ENCODE data around the gene MAPKAPK2. TPM values are rescaled to one million over a fixed set of nuclear protein-coding genes. Genes with fewer than 3 reads are reported as not detected.
"Not testable (repeated sequence)": the region's sequence is repeated elsewhere in the genome, so short reads cannot be mapped to it uniquely, and the experiment has no call there.

The MAPKAPK2 gene
- total RNA-seq, 2 donors from 2014 or later: 101 to 102 TPM

DNA sequence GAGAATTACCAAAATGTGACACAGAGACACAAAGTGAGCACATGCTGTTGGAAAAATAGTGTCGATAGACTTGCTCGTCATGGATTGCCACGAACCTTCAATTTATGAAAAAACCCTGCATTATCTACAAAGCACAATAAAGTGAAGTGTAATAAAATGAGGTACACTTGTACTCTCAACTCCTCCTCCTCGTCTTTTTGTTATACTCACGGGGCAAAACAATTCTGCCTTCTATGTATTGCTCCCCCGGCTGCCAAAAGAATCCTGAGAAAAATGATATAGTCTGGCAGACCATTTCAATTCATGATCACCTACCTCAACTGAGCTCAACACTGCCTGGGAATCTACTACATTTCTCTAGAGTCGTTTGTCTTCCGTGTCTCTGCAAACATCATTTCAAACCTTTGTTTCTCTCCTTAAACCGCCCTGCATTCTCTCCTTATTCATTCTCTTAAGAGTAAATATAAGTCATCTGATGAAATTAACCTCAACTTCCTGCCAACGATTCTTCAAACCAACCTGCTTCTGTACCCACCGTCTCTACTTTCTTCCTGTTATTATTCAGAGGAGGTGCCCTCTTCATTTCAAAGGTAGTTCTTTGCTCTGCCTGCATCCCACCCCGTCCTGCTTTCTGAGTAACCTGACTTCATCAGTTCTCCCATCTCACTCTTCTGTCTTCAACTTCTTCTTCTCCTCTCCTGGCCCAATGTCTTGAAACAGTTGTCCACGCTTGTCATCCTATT, 73.0 kb downstream of the MAPKAPK2 start:
- peak; percentile 49 to 60 for DNase-seq
- no peak overlapping the region for H3K4me3 Mint-ChIP-seq
- peak; percentile 93 to 94 for ATAC-seq (replicated peaks in 1 of 2)

DNA sequence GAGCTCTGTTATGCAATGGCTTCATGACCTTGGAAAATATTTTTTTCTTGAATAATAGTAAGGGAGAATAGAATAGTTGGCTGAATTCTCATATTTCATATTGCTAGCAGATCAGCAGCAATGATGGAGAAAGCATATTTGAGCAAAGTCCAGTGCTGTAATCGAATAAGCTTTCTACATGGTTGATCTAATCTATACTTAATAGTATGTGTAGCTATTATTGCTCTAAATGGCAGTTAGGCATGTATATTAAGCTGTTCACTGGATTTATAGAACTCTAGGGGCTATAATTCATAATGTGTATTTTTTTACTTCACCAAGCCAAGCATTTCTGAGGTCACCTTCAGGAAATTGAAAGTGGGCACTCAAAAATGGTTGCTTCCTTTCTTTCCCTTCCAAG, 75.9 kb downstream of the MAPKAPK2 start:
- Mint-ChIP-seq H3K4me1 (ENCODE audit: low read depth) (peaks cover 31% of the 10 kb centered on the region), H3K27me3 (ENCODE audit: low read depth) (peaks cover 15% of the 10 kb centered on the region)

More for the DNA sequence above, 73.0 kb downstream of the MAPKAPK2 start:
- H3K9me3 Mint-ChIP-seq: peaks cover 0 to 2% of the 10 kb centered on the region in 2 donors
- peaks cover 0 to 3% of the 10 kb centered on the region in 2 donors for H3K36me3 Mint-ChIP-seq (ENCODE audit: insufficient read depth in 2 of 2)
- H3K27ac Mint-ChIP-seq: no peak overlapping the region
- peaks cover 29% of the 10 kb centered on the region for H3K4me1 Mint-ChIP-seq (ENCODE audit: low read depth)
- H3K27me3 Mint-ChIP-seq (ENCODE audit: low read depth): no peaks in the 10 kb centered on the region

DNA sequence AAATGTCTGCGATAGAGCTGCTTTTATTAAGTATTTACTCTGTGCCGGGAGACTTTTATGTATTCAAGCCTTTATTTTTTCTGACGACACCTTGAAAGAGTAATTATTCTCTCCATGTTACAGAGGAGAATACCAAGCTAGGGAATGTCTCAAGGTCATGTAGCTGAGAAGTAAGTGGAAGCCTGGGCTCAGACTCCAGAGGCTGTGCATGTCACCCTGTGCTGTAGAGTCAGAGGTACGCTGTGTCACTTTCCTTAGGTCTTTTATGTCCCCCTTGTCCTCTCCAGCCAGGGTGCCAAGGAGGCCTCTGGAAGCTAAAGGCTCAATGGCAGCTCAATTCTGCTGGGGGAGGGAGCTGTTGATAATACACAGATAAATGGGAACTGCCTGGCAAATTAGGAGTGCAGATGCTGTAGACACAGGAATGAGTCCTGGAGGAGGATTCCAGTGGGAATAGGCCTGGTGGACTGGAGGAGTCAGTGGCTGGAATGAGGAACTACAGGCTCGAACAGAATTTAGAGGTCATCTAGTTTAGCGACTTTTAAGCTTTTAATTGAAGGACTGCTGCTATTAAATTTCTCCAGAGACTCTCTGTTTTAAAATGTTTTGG, 76.6 kb downstream of the MAPKAPK2 start:
- Mint-ChIP-seq H3K27me3 (ENCODE audit: low read depth) (peaks cover 15% of the 10 kb centered on the region), H3K36me3 (ENCODE audit: insufficient read depth in 2 of 2) (peaks cover 0 to 5% of the 10 kb centered on the region in 2 donors), H3K9me3 (peaks cover 2% of the 10 kb centered on the region in 2 donors), H3K27ac (no peak overlapping the region), H3K4me3 (no peak overlapping the region), H3K4me1 (ENCODE audit: low read depth) (peaks cover 35% of the 10 kb centered on the region)
- ATAC-seq (replicated peaks in 1 of 2): no peak
- no peak for DNase-seq

More for the DNA sequence above, 75.9 kb downstream of the MAPKAPK2 start:
- Mint-ChIP-seq H3K36me3 (ENCODE audit: insufficient read depth in 2 of 2) (peaks cover 0 to 5% of the 10 kb centered on the region in 2 donors), H3K4me3 (no peak overlapping the region), H3K9me3 (peaks cover 2% of the 10 kb centered on the region in 2 donors), H3K27ac (no peak overlapping the region)
- ATAC-seq (replicated peaks in 1 of 2): no peak
- DNase-seq: no peak

DNA sequence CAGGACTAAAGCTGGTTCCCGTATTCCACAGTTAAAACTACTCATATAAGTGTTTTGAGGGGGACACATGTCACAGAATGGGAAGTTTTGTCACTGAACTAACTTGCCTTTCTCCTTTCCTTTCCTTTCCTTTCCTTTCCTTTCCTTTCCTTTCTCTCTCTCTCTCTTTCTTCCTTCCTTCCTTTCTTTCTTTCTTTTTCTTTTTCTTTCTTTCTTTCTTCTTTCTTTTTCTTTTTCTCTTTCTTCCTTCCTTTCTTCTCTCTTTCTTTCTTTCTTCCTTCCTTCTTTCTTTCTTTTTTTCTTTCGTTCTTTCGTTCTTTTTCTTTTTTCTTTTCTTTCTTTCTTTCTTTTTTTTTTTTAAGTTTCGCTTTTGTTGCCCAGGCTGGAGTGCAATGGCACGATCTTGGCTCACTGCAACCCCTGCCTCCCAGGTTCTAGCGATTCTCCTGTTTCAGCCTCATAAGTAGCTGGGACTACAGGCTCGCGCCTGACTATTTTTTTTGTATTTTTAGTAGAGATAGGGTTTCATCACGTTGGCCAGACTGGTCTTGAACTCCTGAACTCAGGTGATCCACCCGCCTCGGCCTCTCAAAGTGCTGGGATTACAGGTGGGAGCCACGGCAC, 78.1 kb downstream of the MAPKAPK2 start:
- ATAC-seq (replicated peaks in 1 of 2); H3K9me3 Mint-ChIP-seq; H3K36me3 Mint-ChIP-seq (ENCODE audit: insufficient read depth in 2 of 2); H3K4me3 Mint-ChIP-seq; DNase-seq: not testable (repeated sequence)
- H3K27me3 Mint-ChIP-seq (ENCODE audit: low read depth): peaks cover 15% of the 10 kb centered on the region
- peak overlapping the region; percentile 64 for H3K27ac Mint-ChIP-seq
- peaks cover 46% of the 10 kb centered on the region for H3K4me1 Mint-ChIP-seq (ENCODE audit: low read depth)

DNA sequence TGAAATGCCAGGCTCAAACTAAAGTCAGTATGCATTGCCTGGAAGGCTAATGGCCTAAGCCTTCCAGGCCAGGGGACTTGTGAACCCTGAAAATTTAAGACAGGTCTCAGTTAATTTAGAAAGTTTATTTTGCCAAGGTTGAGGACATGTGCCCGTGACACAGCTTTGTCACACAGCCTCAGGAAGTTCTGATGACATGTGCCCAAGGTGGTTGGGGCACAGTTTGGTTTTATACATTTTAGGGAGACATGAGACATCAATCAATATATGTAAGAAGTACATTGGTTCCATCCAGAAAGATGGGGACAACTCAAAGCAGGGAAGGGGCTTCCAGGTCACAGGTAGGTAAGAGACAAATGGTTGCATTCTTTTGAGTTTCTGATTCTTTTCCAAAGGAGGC, 81.1 kb downstream of the MAPKAPK2 start:
- H3K27ac Mint-ChIP-seq; ATAC-seq (replicated peaks in 1 of 2); H3K9me3 Mint-ChIP-seq; H3K36me3 Mint-ChIP-seq (ENCODE audit: insufficient read depth in 2 of 2); DNase-seq: not testable (repeated sequence)
- Mint-ChIP-seq H3K4me1 (ENCODE audit: low read depth) (peaks cover 75% of the 10 kb centered on the region), H3K4me3 (peak overlapping the region; percentile 11 to 68), H3K27me3 (ENCODE audit: low read depth) (peaks cover 24% of the 10 kb centered on the region)

DNA sequence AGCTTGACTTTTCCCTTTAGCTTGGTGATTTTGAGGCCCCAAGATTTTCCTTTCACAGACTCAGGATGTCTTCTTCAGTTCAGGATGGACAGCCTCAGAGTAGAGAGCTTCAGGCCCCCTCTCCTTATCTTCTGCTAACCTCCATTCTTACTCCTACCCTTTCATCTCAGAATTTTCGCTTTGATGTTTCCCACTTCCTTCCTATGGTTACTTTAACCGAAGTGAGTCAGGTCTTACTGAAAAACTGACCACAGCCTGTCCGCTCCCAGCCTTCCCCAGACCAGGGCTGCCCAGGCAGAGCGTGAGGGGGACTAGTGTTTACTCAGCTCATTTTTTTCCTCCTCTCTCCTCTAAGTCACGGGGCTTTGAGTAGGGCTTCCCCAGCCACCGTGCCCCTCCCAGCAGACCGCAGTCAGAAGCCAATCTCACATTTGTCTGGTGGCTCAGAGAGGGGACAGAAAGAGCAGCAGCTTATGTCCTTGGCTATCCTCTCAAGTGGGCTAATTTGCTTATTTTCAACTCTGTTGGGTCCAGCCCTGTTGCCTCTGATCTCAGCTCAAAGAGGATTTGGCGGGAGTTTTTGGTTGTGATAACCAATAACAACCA, 81.6 kb downstream of the MAPKAPK2 start:
- Mint-ChIP-seq H3K27me3 (ENCODE audit: low read depth) (peaks cover 30% of the 10 kb centered on the region), H3K27ac (peak overlapping the region; percentile 87), H3K36me3 (ENCODE audit: insufficient read depth in 2 of 2) (peaks cover 0 to 5% of the 10 kb centered on the region in 2 donors), H3K4me3 (peak overlapping the region; percentile 54 to 68), H3K4me1 (ENCODE audit: low read depth) (peaks cover 81% of the 10 kb centered on the region), H3K9me3 (peaks cover 2% of the 10 kb centered on the region in 2 donors)
- ATAC-seq (replicated peaks in 1 of 2) (peak; percentile 80 to 82), DNase-seq (peak; percentile 82 to 83)

DNA sequence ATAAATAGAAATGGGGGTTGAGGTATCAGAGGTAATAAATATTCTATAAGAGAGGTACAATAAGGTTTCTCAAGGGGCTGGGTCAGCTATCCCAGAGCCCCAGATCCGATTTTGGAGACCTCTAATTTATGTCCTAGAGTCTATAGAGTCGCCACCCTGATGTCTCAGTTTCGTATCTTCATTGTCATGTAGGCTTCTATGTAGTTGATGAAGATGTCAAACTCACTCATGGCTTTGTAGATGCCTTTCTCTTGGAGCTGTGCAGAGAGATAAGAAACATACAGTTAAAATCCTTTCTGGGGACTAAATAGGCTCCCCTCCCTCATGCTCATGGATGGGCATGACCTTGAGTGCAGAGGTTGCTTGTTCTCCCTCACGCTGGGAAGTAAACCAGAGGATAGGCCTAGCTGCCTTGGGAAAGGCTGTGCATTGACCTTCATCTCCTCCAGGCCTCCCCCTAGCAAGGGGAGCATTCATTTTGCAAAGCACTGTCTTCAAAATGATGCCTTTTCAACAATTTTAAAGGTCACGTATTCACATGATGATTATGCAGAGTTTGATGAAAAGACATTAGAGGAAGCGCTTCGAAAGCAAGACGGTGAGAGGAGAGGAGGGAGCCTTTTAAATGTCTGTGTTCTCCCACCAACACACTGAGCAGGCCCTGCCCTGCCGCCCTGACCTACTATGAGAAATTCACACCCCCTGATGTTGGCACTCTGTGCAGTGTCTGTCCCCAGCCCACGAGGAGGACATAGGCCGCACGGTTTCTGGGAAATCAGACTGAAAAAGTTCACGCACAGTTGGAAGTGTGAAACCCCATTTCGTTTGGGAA, 84.0 kb downstream of the MAPKAPK2 start:
- no peak for ATAC-seq (replicated peaks in 1 of 2)

DNA sequence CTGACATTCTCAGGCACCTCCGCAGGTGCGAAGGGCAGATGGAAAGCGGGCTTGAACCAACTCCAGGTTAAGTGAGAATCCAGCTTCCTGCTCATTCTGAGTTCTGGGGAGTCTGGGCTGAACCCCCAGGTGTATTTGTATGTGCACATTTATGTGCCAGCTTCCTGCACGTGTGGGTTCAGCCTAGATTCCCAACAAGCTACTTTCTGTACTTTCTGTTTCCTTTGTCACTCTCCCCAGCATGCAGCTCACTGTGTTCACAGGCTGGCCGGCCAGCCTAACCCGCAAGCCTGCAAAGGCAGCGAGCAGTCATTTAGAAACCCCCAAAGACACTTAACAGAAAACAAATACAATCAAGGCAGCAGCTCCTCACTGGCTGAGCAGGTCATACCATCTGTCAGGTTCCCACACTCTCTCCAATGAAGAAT, 84.6 kb downstream of the MAPKAPK2 start:
- peaks cover 97% of the 10 kb centered on the region for H3K4me1 Mint-ChIP-seq (ENCODE audit: low read depth)
- H3K27ac Mint-ChIP-seq: no peak overlapping the region
- H3K27me3 Mint-ChIP-seq (ENCODE audit: low read depth): peaks cover 40% of the 10 kb centered on the region
- H3K4me3 Mint-ChIP-seq: peak overlapping the region; percentile 46 to 60
- ATAC-seq (replicated peaks in 1 of 2) (peak; percentile 83), DNase-seq (peak; percentile 79 to 84)
- no peaks in the 10 kb centered on the region for H3K9me3 Mint-ChIP-seq
- H3K36me3 Mint-ChIP-seq (ENCODE audit: insufficient read depth in 2 of 2): peaks cover 0 to 1% of the 10 kb centered on the region in 2 donors

More for the DNA sequence above, 84.0 kb downstream of the MAPKAPK2 start:
- H3K9me3 Mint-ChIP-seq: no peaks in the 10 kb centered on the region
- peak overlapping the region; percentile 46 to 60 for H3K4me3 Mint-ChIP-seq
- peaks cover 0 to 5% of the 10 kb centered on the region in 2 donors for H3K36me3 Mint-ChIP-seq (ENCODE audit: insufficient read depth in 2 of 2)
- H3K27ac Mint-ChIP-seq: no peak overlapping the region
- DNase-seq: no peak
- H3K27me3 Mint-ChIP-seq (ENCODE audit: low read depth): peaks cover 39% of the 10 kb centered on the region
- H3K4me1 Mint-ChIP-seq (ENCODE audit: low read depth): peaks cover 97% of the 10 kb centered on the region

DNA sequence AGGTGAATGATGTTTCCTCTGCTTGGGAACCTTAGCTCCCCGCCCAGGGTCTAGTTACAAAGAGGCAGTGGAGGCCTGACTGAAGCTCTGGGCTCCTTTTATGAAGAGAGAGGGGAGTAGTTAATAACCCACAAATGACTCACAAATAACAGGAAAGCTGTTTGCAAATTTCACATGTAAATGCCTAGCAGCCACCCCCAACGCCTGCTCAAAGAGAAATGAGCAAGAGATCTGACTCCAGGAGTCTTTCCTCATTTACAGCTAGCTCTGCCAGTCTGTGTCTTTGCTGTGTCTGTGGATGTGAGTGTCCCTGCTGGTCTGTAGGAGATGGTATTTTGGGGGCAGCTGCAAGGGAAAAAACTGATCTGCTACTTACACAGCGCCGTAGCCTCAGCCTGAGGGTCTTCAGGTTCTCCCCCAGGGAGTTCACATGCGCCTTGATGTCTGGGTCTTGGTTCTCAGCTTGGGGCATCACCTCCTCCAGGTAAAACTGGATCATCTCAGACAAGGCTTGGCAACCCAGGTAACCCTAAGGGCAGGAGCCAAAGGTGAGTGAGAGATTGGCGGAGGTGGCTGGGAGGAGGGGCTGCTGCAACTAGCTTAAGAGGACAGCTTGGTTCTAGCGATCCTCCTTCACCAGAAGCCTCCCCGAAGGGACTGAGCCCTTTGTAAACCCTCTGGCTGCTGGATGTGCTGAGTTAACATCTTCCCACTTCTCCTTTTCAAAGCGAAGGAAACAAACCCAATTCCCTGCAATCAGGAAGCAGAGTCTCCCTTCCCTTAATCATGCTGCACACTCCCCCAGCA, 86.0 kb downstream of the MAPKAPK2 start, which contains the start of gene IL19:
Gene IL19, plus strand, starts transcription at position 243 of the 807 bp plus-strand sequence. CDS start 65,890 bp downstream, outside the sequence.
- Mint-ChIP-seq H3K27ac (no peak within 1 kb of the TSS), H3K27me3 (ENCODE audit: low read depth) (peaks cover 40% of the 10 kb centered on the region), H3K36me3 (ENCODE audit: insufficient read depth in 2 of 2) (no peaks in the 10 kb centered on the region), H3K4me1 (ENCODE audit: low read depth) (peaks cover 84% of the 10 kb centered on the region), H3K4me3 (peak within 1 kb of the TSS; percentile 46 to 60), H3K9me3 (no peaks in the 10 kb centered on the region)
- DNase-seq (no peak), ATAC-seq (replicated peaks in 1 of 2) (no peak)

DNA sequence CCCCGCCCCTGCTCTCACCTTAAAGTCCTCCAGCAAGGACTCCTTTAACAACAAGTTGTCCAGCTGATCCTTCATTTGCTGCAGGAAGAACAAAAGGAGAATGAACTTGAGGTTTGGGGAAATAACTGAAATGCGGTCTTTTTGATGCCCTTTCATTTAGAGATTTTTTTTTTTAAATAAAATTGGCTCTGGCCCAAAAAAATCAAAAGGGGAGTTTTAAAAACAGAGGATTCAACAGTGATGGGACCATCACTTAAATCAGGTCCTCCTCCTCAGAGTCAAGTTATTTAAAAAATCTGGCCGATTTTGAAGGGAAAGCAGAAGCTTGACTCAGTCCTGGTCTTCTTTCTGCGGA, 86.6 kb downstream of the MAPKAPK2 start:
- ATAC-seq (replicated peaks in 1 of 2) (no peak), DNase-seq (no peak)
- Mint-ChIP-seq H3K4me3 (peak overlapping the region; percentile 44 to 60), H3K4me1 (ENCODE audit: low read depth) (peaks cover 78% of the 10 kb centered on the region), H3K27me3 (ENCODE audit: low read depth) (peaks cover 40% of the 10 kb centered on the region), H3K9me3 (no peaks in the 10 kb centered on the region), H3K27ac (no peak overlapping the region), H3K36me3 (ENCODE audit: insufficient read depth in 2 of 2) (no peaks in the 10 kb centered on the region)

DNA sequence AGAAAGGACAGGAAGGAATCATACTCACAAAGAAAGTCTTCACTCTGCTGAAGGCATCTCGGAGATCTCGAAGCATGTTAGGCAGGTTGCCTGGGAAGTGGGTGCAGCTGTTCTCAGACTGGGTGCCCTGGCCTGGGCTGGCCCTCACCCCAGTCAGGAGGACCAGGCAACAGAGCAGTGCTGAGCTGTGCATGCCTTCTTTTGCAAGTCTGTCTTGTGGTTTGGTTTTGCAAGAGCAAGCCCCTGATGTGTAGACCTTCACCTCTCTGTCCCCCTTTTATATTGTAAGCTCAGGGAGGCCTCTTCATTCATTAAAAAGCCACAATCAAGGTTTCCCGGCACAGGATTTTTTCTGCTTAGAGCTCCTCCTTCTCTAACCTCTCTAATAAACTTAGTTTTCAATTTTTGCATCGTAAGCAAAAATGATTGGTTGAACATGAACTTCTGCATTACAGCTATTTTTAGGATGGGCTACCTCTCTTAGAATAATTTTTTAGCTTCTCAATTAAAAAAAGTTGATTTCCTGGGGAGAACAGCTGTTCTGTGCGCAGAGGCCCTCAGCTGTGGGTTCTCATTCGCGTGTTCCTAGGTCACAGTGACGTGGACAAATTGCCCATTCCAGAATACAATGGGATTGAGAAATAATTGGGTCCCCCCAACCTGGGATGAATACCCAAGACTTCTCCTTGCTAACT, 87.7 kb downstream of the MAPKAPK2 start, which contains the start of gene IL10:
Gene IL10, minus strand, starts transcription at position 252 of the 695 bp plus-strand sequence. Its CDS starts 59 bp downstream, at position 193.
- Mint-ChIP-seq H3K9me3 (no peaks in the 10 kb centered on the region), H3K4me1 (ENCODE audit: low read depth) (peaks cover 67% of the 10 kb centered on the region), H3K27ac (no peak within 1 kb of the TSS), H3K27me3 (ENCODE audit: low read depth) (peaks cover 40% of the 10 kb centered on the region), H3K4me3 (peak within 1 kb of the TSS; percentile 44 to 60), H3K36me3 (ENCODE audit: insufficient read depth in 2 of 2) (no peaks in the 10 kb centered on the region)
- DNase-seq (no peak), ATAC-seq (replicated peaks in 1 of 2) (no peak)

All from activated T-cell treated with anti-CD3 and anti-CD28 coated beads, Interleukin-2, amount 50 U/mL, for 72 hours (primary cell).